ENCODE data around the gene ANKRD11.

Gene ANKRD11

DNA sequence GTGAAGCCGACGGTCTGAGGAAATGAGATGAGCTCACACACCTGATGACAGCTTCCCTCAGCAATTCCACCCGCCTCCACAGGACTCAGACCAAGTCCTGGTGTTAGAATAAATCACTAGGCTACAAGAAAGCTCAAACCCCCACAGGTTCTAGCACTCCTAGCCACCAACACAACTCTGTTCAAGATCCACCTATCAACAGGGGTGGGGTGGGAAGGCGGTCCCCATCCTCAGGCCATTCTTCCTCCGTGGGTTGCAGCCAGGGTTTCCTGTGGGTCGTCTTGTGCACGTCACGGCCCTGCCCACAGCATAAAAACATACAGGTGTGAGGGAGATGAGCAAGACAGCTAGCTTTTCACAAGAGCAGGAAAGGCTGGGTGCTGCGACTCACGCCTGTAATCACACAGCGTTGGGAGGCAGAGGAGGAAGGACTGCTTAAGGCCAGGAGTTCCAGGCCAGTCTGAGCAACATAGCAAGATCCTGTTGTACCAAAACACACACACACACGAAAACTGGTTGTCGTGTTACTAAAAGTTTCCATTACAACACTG is 81.1 kb downstream of the ANKRD11 start:
- Histone ChIP-seq H4K20me1 (ENCODE audit: insufficient read depth, low read length, poor library complexity, severe bottlenecking) (peaks cover 66% of the 10 kb centered on the region), H2AFZ (ENCODE audit: low read length) (no peak overlapping the region), H3K4me2 (ENCODE audit: low read depth, low read length, poor library complexity, severe bottlenecking) (no peak overlapping the region), H3K9me2 (replicated peaks; ENCODE audit: low read depth, low read length) (no peaks in the 10 kb centered on the region), H3K9ac (ENCODE audit: low read depth, low read length, poor library complexity, severe bottlenecking) (no peak overlapping the region), H3K9me3 (ENCODE audit: insufficient read depth, low read depth, low read length) (no peaks in the 10 kb centered on the region), H3K79me2 (ENCODE audit: insufficient read depth, low read length) (peaks cover 98% of the 10 kb centered on the region), H3F3A (ENCODE audit: low read depth) (no peaks in the 10 kb centered on the region), H3K4me3 (ENCODE audit: low read length, poor library complexity, severe bottlenecking) (no peak overlapping the region), H3K36me3 (ENCODE audit: insufficient read depth, low read length) (no peaks in the 10 kb centered on the region), H3K27me3 (ENCODE audit: insufficient read depth, low read length, poor library complexity, severe bottlenecking) (no peaks in the 10 kb centered on the region), H3K4me1 (ENCODE audit: insufficient read depth, low read length, poor library complexity, severe bottlenecking) (peaks cover 32% of the 10 kb centered on the region)
- TF ChIP-seq EZH2phosphoT487 (IDR thresholded peaks at IDR 0.05; ENCODE audit: borderline replicate concordance) = no peak
- TF ChIP-seq, protein P1, sequence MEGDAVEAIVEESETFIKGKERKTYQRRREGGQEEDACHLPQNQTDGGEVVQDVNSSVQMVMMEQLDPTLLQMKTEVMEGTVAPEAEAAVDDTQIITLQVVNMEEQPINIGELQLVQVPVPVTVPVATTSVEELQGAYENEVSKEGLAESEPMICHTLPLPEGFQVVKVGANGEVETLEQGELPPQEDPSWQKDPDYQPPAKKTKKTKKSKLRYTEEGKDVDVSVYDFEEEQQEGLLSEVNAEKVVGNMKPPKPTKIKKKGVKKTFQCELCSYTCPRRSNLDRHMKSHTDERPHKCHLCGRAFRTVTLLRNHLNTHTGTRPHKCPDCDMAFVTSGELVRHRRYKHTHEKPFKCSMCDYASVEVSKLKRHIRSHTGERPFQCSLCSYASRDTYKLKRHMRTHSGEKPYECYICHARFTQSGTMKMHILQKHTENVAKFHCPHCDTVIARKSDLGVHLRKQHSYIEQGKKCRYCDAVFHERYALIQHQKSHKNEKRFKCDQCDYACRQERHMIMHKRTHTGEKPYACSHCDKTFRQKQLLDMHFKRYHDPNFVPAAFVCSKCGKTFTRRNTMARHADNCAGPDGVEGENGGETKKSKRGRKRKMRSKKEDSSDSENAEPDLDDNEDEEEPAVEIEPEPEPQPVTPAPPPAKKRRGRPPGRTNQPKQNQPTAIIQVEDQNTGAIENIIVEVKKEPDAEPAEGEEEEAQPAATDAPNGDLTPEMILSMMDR (conservative IDR thresholded peaks at IDR 0.05; ENCODE audit: low read length) = no peak

DNA sequence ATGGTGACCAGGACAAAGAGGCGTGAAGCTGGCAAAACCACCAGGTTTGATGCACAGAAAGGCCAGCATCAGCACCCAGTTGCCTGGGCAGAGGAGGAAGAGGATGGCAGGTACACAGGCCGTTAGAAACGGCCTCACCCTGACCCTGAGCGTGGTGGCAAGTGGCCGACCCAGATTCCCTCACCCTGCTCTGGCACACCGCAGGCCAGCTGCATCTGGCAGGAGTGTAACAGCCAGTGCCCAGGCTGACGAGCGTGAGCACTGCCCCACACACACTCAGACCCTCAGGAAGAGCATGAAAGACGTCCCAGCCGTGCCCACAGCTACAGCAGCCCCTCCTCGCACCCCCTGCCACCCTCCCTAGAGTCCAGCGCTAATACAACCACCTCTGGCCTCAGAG is 82.0 kb downstream of the ANKRD11 start:
- no peaks in the 10 kb centered on the region for H3F3A ChIP-seq (ENCODE audit: low read depth)
- TF ChIP-seq, protein P1 (conservative IDR thresholded peaks at IDR 0.05; ENCODE audit: low read length) = no peak
- TF ChIP-seq EZH2phosphoT487 (IDR thresholded peaks at IDR 0.05; ENCODE audit: borderline replicate concordance) = no peak
- H3K79me2 ChIP-seq (ENCODE audit: insufficient read depth, low read length) = peaks cover 98% of the 10 kb centered on the region
- H3K4me2 ChIP-seq (ENCODE audit: low read depth, low read length, poor library complexity, severe bottlenecking) = no peak overlapping the region
- no peak overlapping the region for H3K9ac ChIP-seq (ENCODE audit: low read depth, low read length, poor library complexity, severe bottlenecking)
- peaks cover 68% of the 10 kb centered on the region for H4K20me1 ChIP-seq (ENCODE audit: insufficient read depth, low read length, poor library complexity, severe bottlenecking)
- no peaks in the 10 kb centered on the region for H3K9me3 ChIP-seq (ENCODE audit: insufficient read depth, low read depth, low read length)
- H3K4me1 ChIP-seq (ENCODE audit: insufficient read depth, low read length, poor library complexity, severe bottlenecking) = peaks cover 32% of the 10 kb centered on the region
- no peaks in the 10 kb centered on the region for H3K36me3 ChIP-seq (ENCODE audit: insufficient read depth, low read length)
- no peak overlapping the region for H3K4me3 ChIP-seq (ENCODE audit: low read length, poor library complexity, severe bottlenecking)
- H3K9me2 ChIP-seq (replicated peaks; ENCODE audit: low read depth, low read length) = no peaks in the 10 kb centered on the region
- no peaks in the 10 kb centered on the region for H3K27me3 ChIP-seq (ENCODE audit: insufficient read depth, low read length, poor library complexity, severe bottlenecking)
- H2AFZ ChIP-seq (ENCODE audit: low read length) = no peak overlapping the region

DNA sequence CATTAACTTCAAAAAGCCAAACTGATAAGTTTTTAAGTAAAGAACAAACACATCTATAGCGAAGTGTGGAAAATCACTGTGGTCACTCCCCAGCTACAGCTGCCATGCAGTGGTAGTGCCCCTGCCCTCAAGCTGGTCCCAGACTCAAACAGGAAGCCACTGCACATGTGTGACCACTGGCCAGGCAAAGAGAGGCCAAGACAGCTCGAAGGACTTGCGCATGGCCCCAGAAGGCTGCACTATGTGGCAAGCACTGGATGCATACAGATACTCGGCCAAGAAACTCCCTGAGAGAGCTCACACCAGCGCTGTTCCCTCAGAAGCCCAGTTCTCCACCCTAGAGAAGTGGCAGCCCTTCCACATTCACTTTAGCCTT is 82.4 kb downstream of the ANKRD11 start:
- Histone ChIP-seq H3K27me3 (ENCODE audit: insufficient read depth, low read length, poor library complexity, severe bottlenecking) (no peaks in the 10 kb centered on the region), H3K4me1 (ENCODE audit: insufficient read depth, low read length, poor library complexity, severe bottlenecking) (peaks cover 32% of the 10 kb centered on the region), H3K4me3 (ENCODE audit: low read length, poor library complexity, severe bottlenecking) (no peak overlapping the region), H3K9me2 (replicated peaks; ENCODE audit: low read depth, low read length) (no peaks in the 10 kb centered on the region), H3K9ac (ENCODE audit: low read depth, low read length, poor library complexity, severe bottlenecking) (no peak overlapping the region), H3F3A (ENCODE audit: low read depth) (no peaks in the 10 kb centered on the region), H3K9me3 (ENCODE audit: insufficient read depth, low read depth, low read length) (no peaks in the 10 kb centered on the region), H3K4me2 (ENCODE audit: low read depth, low read length, poor library complexity, severe bottlenecking) (no peak overlapping the region), H2AFZ (ENCODE audit: low read length) (no peak overlapping the region), H3K79me2 (ENCODE audit: insufficient read depth, low read length) (peaks cover 98% of the 10 kb centered on the region), H3K36me3 (ENCODE audit: insufficient read depth, low read length) (no peaks in the 10 kb centered on the region), H4K20me1 (ENCODE audit: insufficient read depth, low read length, poor library complexity, severe bottlenecking) (peaks cover 72% of the 10 kb centered on the region)
- TF ChIP-seq, protein P1 (conservative IDR thresholded peaks at IDR 0.05; ENCODE audit: low read length) = no peak
- no peak for TF ChIP-seq EZH2phosphoT487 (IDR thresholded peaks at IDR 0.05; ENCODE audit: borderline replicate concordance)

All from Loucy (cell line).